ENCODE data around the gene GHITM.

The GHITM gene

DNA sequence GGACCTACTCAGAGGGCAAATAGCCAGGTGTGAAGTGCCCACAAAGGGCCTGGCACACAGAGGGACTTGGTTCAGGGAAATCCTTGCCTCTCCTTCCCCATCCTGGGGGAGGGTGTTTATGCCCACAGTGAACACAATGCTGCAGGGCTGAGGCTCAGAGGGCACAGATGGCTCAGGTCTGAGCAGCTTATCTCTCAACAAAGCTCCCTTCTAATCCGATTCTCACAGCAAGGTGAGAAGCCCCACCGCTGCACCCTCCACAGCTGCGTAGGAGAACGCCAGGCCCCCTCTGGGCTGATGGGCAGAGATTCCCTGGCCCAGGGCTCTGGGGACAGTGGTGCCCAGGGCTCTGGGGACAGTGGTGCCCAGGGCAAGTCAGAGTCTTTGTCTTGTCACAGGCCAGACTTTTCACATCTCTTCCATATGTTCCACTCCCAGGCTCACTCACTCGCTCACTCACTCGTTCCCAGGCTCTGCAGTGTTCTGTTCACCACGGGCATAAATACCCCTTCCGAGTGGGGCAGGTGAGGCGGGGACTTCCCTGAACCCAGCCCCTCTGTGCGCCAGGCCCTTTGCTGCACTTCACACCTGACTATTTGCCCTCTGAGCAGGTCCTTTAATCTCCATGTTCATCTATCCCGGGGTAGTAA lies 46.3 kb downstream of the GHITM start:
- no peak for TF ChIP-seq PAX5 (IDR thresholded peaks at IDR 0.05; ENCODE audit: insufficient read depth, low read length, severe bottlenecking)
- TF ChIP-seq POLR2AphosphoS5 (IDR thresholded peaks at IDR 0.05; ENCODE audit: low read depth, low read length), result no peak
- no peak for TF ChIP-seq SPI1 (IDR thresholded peaks at IDR 0.05; ENCODE audit: low read depth, low read length)
- no peak for TF ChIP-seq POLR2A (IDR thresholded peaks at IDR 0.05; ENCODE audit: low read depth, low read length)
- TF ChIP-seq TAF1 (IDR thresholded peaks at IDR 0.05; ENCODE audit: low read depth, low read length), result no peak
- no peak for TF ChIP-seq POU2F2 (IDR thresholded peaks at IDR 0.05; ENCODE audit: low read depth, low read length)
- no peak for DNase-seq (ENCODE audit: insufficient read length, low spot score)
- FAIRE-seq, result no peak

DNA sequence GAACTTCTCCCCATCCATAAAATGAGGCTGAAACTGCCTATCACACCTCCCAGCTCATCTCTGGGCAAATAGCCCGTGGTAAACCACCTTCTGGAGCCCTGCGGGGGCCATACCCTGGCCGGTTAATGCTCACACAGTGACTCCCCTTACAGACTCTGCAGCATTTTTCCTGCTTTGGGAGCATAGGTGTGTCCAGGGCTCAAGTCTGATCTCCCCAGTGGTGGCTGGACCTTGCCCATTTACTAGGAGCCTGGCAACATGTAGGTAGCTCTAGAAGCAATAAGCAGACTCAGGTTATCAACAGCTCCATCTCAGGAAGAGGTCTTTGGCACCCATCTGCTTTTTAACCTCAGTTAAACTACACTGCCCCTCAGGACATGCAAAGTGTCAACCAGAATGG lies 49.5 kb downstream of the GHITM start:
- TF ChIP-seq POLR2AphosphoS5 (IDR thresholded peaks at IDR 0.05; ENCODE audit: low read depth, low read length) (no peak), POU2F2 (IDR thresholded peaks at IDR 0.05; ENCODE audit: low read depth, low read length) (no peak), TAF1 (IDR thresholded peaks at IDR 0.05; ENCODE audit: low read depth, low read length) (no peak)

DNA sequence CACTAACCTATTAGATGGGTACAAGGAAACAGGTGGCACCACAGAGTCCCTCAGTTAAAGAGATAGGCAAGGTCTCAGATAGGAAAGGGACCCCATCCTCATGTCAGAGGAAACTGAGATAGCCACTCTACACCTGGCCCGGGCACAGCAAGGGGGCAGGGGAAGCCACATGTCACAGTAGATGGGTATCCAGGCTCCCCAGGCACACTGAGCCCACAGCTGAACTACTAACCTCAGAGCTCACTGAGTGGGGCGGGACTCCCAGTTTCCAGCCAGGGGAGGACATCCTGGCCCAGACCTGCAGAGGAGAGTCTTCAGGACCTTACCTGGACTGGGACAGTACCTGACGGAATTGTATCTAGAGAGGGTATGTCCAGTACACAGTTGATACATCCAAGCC lies 51.3 kb downstream of the GHITM start:
- DNase-seq (ENCODE audit: insufficient read length, low spot score), result no peak
- FAIRE-seq, result no peak
- TF ChIP-seq SPI1 (IDR thresholded peaks at IDR 0.05; ENCODE audit: low read depth, low read length) (no peak), POU2F2 (IDR thresholded peaks at IDR 0.05; ENCODE audit: low read depth, low read length) (no peak), TAF1 (IDR thresholded peaks at IDR 0.05; ENCODE audit: low read depth, low read length) (no peak), POLR2A (IDR thresholded peaks at IDR 0.05; ENCODE audit: low read depth, low read length) (no peak), PAX5 (IDR thresholded peaks at IDR 0.05; ENCODE audit: insufficient read depth, low read length, severe bottlenecking) (no peak), POLR2AphosphoS5 (IDR thresholded peaks at IDR 0.05; ENCODE audit: low read depth, low read length) (no peak)

More for the DNA sequence above, 49.5 kb downstream of the GHITM start:
- DNase-seq (ENCODE audit: insufficient read length, low spot score) (no peak), FAIRE-seq (no peak)

- TF ChIP-seq SPI1 (IDR thresholded peaks at IDR 0.05; ENCODE audit: low read depth, low read length) (no peak), POU2F2 (IDR thresholded peaks at IDR 0.05; ENCODE audit: low read depth, low read length) (no peak), POLR2AphosphoS5 (IDR thresholded peaks at IDR 0.05; ENCODE audit: low read depth, low read length) (no peak), POLR2A (IDR thresholded peaks at IDR 0.05; ENCODE audit: low read depth, low read length) (no peak), PAX5 (IDR thresholded peaks at IDR 0.05; ENCODE audit: insufficient read depth, low read length, severe bottlenecking) (no peak), TAF1 (IDR thresholded peaks at IDR 0.05; ENCODE audit: low read depth, low read length) (no peak)
- FAIRE-seq (no peak), DNase-seq (ENCODE audit: insufficient read length, low spot score) (no peak)
Measured at GRCh38 chr10:84191106-84191505, 51.8 kb downstream of the GHITM start.

GRCh38 chr10:84193327-84193726 lies 54.0 kb downstream of the GHITM start:
- TF ChIP-seq POLR2A (IDR thresholded peaks at IDR 0.05; ENCODE audit: low read depth, low read length) (no peak), PAX5 (IDR thresholded peaks at IDR 0.05; ENCODE audit: insufficient read depth, low read length, severe bottlenecking) (no peak), SPI1 (IDR thresholded peaks at IDR 0.05; ENCODE audit: low read depth, low read length) (no peak), TAF1 (IDR thresholded peaks at IDR 0.05; ENCODE audit: low read depth, low read length) (no peak), POU2F2 (IDR thresholded peaks at IDR 0.05; ENCODE audit: low read depth, low read length) (no peak), POLR2AphosphoS5 (IDR thresholded peaks at IDR 0.05; ENCODE audit: low read depth, low read length) (no peak)
- DNase-seq (ENCODE audit: insufficient read length, low spot score) (no peak), FAIRE-seq (no peak)

- no peak for FAIRE-seq
- TF ChIP-seq POLR2A (IDR thresholded peaks at IDR 0.05; ENCODE audit: low read depth, low read length), result no peak
- no peak for TF ChIP-seq PAX5 (IDR thresholded peaks at IDR 0.05; ENCODE audit: insufficient read depth, low read length, severe bottlenecking)
- TF ChIP-seq SPI1 (IDR thresholded peaks at IDR 0.05; ENCODE audit: low read depth, low read length), result no peak
- TF ChIP-seq POU2F2 (IDR thresholded peaks at IDR 0.05; ENCODE audit: low read depth, low read length), result no peak
- no peak for TF ChIP-seq TAF1 (IDR thresholded peaks at IDR 0.05; ENCODE audit: low read depth, low read length)
- DNase-seq (ENCODE audit: insufficient read length, low spot score), result no peak
Measured at GRCh38 chr10:84193846-84194423, 54.6 kb downstream of the GHITM start.

DNA sequence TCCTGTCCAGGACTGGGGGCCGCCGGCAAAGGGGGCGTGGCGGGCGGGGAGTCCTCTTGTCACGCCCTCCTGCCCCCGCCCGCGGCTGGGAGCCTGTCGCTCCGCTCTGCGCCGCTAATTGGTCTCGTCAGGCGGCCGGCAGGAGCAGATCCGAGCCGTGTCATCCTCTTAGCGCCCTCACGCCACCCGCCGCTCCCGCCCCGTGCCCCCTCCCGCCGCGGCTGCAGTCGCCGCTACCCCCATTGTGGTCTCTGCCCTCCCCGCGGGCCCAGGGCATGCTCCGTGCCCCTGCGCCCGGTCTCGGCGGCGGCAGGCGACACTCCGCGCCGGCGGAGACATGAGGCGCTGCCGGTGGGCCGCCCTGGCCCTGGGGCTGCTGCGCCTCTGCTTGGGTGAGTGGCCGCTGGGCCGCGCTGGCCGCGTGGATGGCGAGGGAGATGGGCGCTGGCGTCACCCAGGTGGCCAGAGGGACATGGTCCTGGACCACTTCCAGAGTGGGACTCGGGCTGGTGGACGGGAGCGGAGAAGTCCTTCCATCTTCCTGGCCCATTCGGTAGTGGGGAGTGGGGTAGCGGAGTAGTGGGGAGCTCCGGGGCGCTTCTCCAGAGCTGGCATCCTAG lies 55.2 kb downstream of the GHITM start, which contains the start of gene CDHR1:
Gene CDHR1, plus strand, starts transcription at position 114 of the 620 bp plus-strand sequence. Its CDS starts 224 bp downstream, at position 338.
- TF ChIP-seq SPI1 (IDR thresholded peaks at IDR 0.05; ENCODE audit: low read depth, low read length), result no peak
- no peak for TF ChIP-seq POLR2A (IDR thresholded peaks at IDR 0.05; ENCODE audit: low read depth, low read length)
- TF ChIP-seq POU2F2 (IDR thresholded peaks at IDR 0.05; ENCODE audit: low read depth, low read length), result no peak
- no peak for TF ChIP-seq POLR2AphosphoS5 (IDR thresholded peaks at IDR 0.05; ENCODE audit: low read depth, low read length)
- TF ChIP-seq PAX5 (IDR thresholded peaks at IDR 0.05; ENCODE audit: insufficient read depth, low read length, severe bottlenecking), result no peak
- TF ChIP-seq TAF1 (IDR thresholded peaks at IDR 0.05; ENCODE audit: low read depth, low read length), result no peak
- peak; percentile 49 for DNase-seq (ENCODE audit: insufficient read length, low spot score)
- FAIRE-seq, result no peak

- no peak for DNase-seq (ENCODE audit: insufficient read length, low spot score)
- no peak for TF ChIP-seq SPI1 (IDR thresholded peaks at IDR 0.05; ENCODE audit: low read depth, low read length)
- TF ChIP-seq POLR2A (IDR thresholded peaks at IDR 0.05; ENCODE audit: low read depth, low read length), result no peak
- TF ChIP-seq POU2F2 (IDR thresholded peaks at IDR 0.05; ENCODE audit: low read depth, low read length), result no peak
- no peak for TF ChIP-seq TAF1 (IDR thresholded peaks at IDR 0.05; ENCODE audit: low read depth, low read length)
- TF ChIP-seq POLR2AphosphoS5 (IDR thresholded peaks at IDR 0.05; ENCODE audit: low read depth, low read length), result no peak
- TF ChIP-seq PAX5 (IDR thresholded peaks at IDR 0.05; ENCODE audit: insufficient read depth, low read length, severe bottlenecking), result no peak
- peak; percentile 40 for FAIRE-seq
Measured at GRCh38 chr10:84195044-84195830, 55.9 kb downstream of the GHITM start.

- FAIRE-seq (no peak), DNase-seq (ENCODE audit: insufficient read length, low spot score) (no peak)
- TF ChIP-seq TAF1 (IDR thresholded peaks at IDR 0.05; ENCODE audit: low read depth, low read length) (no peak), SPI1 (IDR thresholded peaks at IDR 0.05; ENCODE audit: low read depth, low read length) (no peak), POLR2A (IDR thresholded peaks at IDR 0.05; ENCODE audit: low read depth, low read length) (no peak), POLR2AphosphoS5 (IDR thresholded peaks at IDR 0.05; ENCODE audit: low read depth, low read length) (no peak)
Measured at GRCh38 chr10:84196083-84196482, 56.8 kb downstream of the GHITM start.

Data from GM12891 (cell line).